Measurements from ENCODE around the gene TSC1.

- TF ChIP-seq CTCF (conservative IDR thresholded peaks at IDR 0.05; ENCODE audit: low read depth, low read length) (no peak), EZH2 (IDR thresholded peaks at IDR 0.05; ENCODE audit: borderline replicate concordance, low read depth, low read length, poor library complexity, severe bottlenecking) (no peak)
Observed at GRCh38 chr9:132896264-132896663, 48.2 kb downstream of the TSC1 start.

All from A673 (cell line).